Esophagus squamous epithelium (tissue), 5 donors: Measurements from ENCODE around the gene RBMS3. TPM values are rescaled to one million over a fixed set of nuclear protein-coding genes. Genes with fewer than 3 reads are reported as not detected.
"Not testable (repeated sequence)": the region's sequence is repeated elsewhere in the genome, so short reads cannot be mapped to it uniquely, and the experiment has no call there.

Experiments used
- DNase-seq: peaks from one replicate; lab custom pipeline; 2025; lab: John Stamatoyannopoulos, UW
- H3K27ac ChIP-seq, 4 donors: fragments of 200-600 bp; sonication (generic); one replicate each; pipeline ENCODE4 v1.5.1; 2016 to 2019; ENCODE audit warnings: mild to moderate bottlenecking in 1 of 4
- H3K27me3 ChIP-seq, 4 donors: fragments of 200-600 bp; sonication (generic); 1 replicate in 3 of 4; 2 replicates in 1 of 4; pipeline versions ENCODE4 v1.5.1 to v1.6.0; 2017 to 2021; ENCODE audit warnings: antibody characterized with exemption in 1 of 4
- H3K36me3 ChIP-seq, 3 donors: fragments of 200-600 bp; sonication (generic); one replicate each; pipeline ENCODE4 v1.5.1; 2016 to 2019
- H3K4me1 ChIP-seq, 3 donors: fragments of 200-600 bp; sonication (generic); one replicate each; pipeline ENCODE4 v1.5.1; 2017 to 2019
- H3K4me3 ChIP-seq, 4 donors: fragments of 200-600 bp; sonication (generic); 1 replicate in 3 of 4; 2 replicates in 1 of 4; pipeline ENCODE4 v1.5.1; 2016 to 2019; ENCODE audit warnings: mild to moderate bottlenecking in 2 of 4, moderate library complexity in 1 of 4
- H3K9me3 ChIP-seq, 3 donors: fragments of 200-600 bp; sonication (generic); one replicate each; pipeline ENCODE4 v1.5.1; 2016 to 2019
- CTCF ChIP-seq, 6 experiments: fragments of 450-650 bp in 4 of 6; fragments of 200-600 bp in 2 of 6; sonication (generic) in 2 of 6; IDR thresholded peaks; one replicate each; pipeline ENCODE4 v1.5.1; 2016 to 2019; ENCODE audit warnings: antibody characterized with exemption in 6 of 6, mild to moderate bottlenecking in 4 of 6, moderate library complexity in 4 of 6
- POLR2A ChIP-seq, 4 donors: fragments of 450-650 bp; IDR thresholded peaks; one replicate each; pipeline ENCODE4 v1.6.1; 2017; ENCODE audit warnings: antibody characterized with exemption in 4 of 4, mild to moderate bottlenecking in 4 of 4, moderate library complexity in 3 of 4
- WGBS, 2 donors: methylation state at CpG; one replicate each; pipeline ENCODE4 v1.1.5; 2018; 5-methylcytosine and 5-hydroxymethylcytosine counted together
- intact Hi-C: fragments of 100-400 bp; cut with DNase I; formaldehyde crosslinking; loops from one replicate; pipeline ENCODE4 v1.15.0; 2022
- total RNA-seq, 4 donors: library from RNA; depleted of rRNA; stranded (reverse); fragments of >200 nt; gene quantifications; one replicate each; pipeline ENCODE4 v1.1.0, GENCODE V29; 2016
- donor health status: DM: yes; HTN: yes; CAD: no.

Gene RBMS3
- total RNA-seq, 4 donors from 2014 or later = 0.57 to 35.7 (median 6.1) TPM

DNA sequence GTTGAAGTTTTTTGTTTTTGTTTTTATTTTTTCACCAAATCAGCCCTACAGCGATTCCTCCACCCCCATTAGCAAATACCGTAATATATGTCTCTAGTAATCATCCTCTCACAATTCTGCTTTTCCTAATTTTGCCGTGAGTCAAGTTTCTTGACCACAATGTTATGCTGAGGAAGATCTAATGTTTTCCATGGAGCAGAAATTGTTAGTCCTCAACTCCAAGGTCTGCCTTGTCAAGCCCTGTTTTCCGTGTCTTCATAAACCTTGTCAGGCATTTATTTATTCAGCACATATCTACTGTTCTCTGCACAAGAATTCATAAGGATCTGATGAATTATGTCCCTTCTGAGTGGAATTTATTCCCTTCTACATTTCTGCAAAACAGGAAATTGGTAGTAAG, 372.8 kb downstream of the RBMS3 start:
- TF ChIP-seq POLR2A (IDR thresholded peaks at IDR 0.05) (no peak), CTCF (IDR thresholded peaks at IDR 0.05) (no peak)
- 82 to 91% methylated on average over 4 of the region's 4 CpGs for WGBS, 2 donors
- Histone ChIP-seq H3K27ac (no peak overlapping the region), H3K27me3 (no peaks in the 10 kb centered on the region), H3K9me3 (no peaks in the 10 kb centered on the region), H3K4me3 (no peak overlapping the region), H3K4me1 (no peaks in the 10 kb centered on the region), H3K36me3 (no peaks in the 10 kb centered on the region)
- DNase-seq = no peak
- intact Hi-C loops = no loop called here

DNA sequence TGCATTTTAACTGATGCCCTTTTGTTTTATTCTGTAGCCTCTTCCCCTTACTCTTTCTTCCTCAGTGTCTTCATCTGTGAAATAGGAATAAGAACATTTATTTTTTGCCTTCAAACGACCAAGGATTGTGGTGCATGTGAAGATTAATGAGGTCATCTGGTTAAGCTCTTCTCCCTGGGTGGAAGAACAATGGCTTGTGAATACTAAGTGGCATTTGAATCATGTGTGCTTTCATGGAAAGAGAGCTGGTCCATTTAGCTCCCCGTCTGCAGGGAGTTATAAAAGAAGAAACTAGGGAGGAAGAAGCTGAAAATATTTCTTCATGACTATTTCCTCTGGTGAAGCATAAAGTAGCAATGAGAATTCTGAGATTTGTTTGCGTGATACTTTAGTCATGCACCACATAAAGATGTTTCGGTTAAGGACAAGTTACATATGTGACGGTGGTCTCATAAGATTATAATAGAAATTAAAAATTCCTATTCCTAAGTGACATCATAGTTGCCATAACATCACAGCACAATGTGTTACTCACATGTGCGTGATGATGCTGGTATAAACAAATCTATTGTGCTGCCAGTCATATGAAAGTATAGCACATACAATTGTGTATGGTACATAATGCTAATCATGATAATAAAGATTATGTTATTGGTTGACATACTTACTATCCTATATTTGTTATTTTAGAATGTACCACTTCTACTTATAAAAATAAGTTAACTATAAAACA, 374.3 kb downstream of the RBMS3 start:
- Histone ChIP-seq H3K36me3 (no peaks in the 10 kb centered on the region), H3K27me3 (no peaks in the 10 kb centered on the region), H3K4me1 (no peaks in the 10 kb centered on the region), H3K27ac (no peak overlapping the region), H3K9me3 (no peaks in the 10 kb centered on the region), H3K4me3 (no peak overlapping the region)
- TF ChIP-seq POLR2A (IDR thresholded peaks at IDR 0.05) = no peak
- no peak for TF ChIP-seq CTCF (IDR thresholded peaks at IDR 0.05)
- intact Hi-C loops = no loop called here
- WGBS, 2 donors = 68 to 76% methylated on average over 6 of the region's 6 CpGs
- no peak for DNase-seq

GRCh38 chr3:29665688-29666087, 384.8 kb downstream of the RBMS3 start:
- intact Hi-C loops = no loop called here
- peaks cover 0 to 7% (median 0%) of the 10 kb centered on the region in 3 donors for H3K4me1 ChIP-seq
- H3K4me3 ChIP-seq = no peak overlapping the region
- no peaks in the 10 kb centered on the region for H3K36me3 ChIP-seq
- H3K27ac ChIP-seq = no peak overlapping the region
- H3K27me3 ChIP-seq = no peaks in the 10 kb centered on the region
- DNase-seq = no peak
- 62 to 66% methylated on average over 3 of the region's 3 CpGs for WGBS, 2 donors
- no peaks in the 10 kb centered on the region for H3K9me3 ChIP-seq
- TF ChIP-seq POLR2A (IDR thresholded peaks at IDR 0.05) (no peak), CTCF (IDR thresholded peaks at IDR 0.05) (no peak)

DNA sequence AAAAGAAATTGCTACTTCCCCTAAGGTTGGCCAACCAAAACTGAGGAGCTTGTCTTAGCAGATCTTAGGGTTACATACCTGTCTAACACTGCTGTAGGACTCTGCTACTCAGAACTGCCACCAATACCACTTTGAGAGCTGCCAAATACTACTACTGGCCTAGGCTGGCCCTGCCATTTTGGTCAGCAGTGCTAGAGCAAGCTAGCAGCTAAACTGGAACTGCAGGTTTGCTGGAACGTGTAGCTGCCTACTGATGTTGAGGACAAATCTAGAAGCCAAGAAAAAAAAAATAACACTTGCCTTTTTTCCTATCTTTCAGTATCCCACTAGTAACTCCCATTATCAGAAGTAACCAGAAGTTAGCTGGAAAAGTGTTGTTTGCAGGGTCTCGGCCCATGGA, 387.4 kb downstream of the RBMS3 start:
- intact Hi-C loops = no loop called here
- Histone ChIP-seq H3K4me1 (peaks cover 0 to 7% (median 0%) of the 10 kb centered on the region in 3 donors), H3K27ac (no peak overlapping the region), H3K36me3 (no peaks in the 10 kb centered on the region), H3K9me3 (no peaks in the 10 kb centered on the region), H3K4me3 (no peak overlapping the region), H3K27me3 (no peaks in the 10 kb centered on the region)
- WGBS, 2 donors = 64 to 77% methylated on average over 2 of the region's 2 CpGs
- TF ChIP-seq CTCF (IDR thresholded peaks at IDR 0.05) (no peak), POLR2A (IDR thresholded peaks at IDR 0.05) (no peak)
- DNase-seq = no peak

GRCh38 chr3:29668728-29669127, 387.9 kb downstream of the RBMS3 start:
- 58 to 68% methylated on average over 2 of the region's 2 CpGs for WGBS, 2 donors
- H3K27ac ChIP-seq = no peak overlapping the region

GRCh38 chr3:29670476-29670875, 389.6 kb downstream of the RBMS3 start:
- H3K9me3 ChIP-seq, intact Hi-C loops, DNase-seq, H3K4me1 ChIP-seq, H3K36me3 ChIP-seq, H3K27ac ChIP-seq, H3K27me3 ChIP-seq, H3K4me3 ChIP-seq: not testable (repeated sequence)
- 92% methylated on average over 5 of the region's 7 CpGs; no CpG with 5 or more reads in 1 of the 2 donors for WGBS, 2 donors

More at GRCh38 chr3:29668728-29669127, 387.9 kb downstream of the RBMS3 start:
- Histone ChIP-seq H3K27me3 (no peaks in the 10 kb centered on the region), H3K36me3 (no peaks in the 10 kb centered on the region), H3K9me3 (no peaks in the 10 kb centered on the region), H3K4me1 (peaks cover 0 to 7% (median 0%) of the 10 kb centered on the region in 3 donors), H3K4me3 (no peak overlapping the region)
- DNase-seq = no peak
- intact Hi-C loops = no loop called here
- TF ChIP-seq CTCF (IDR thresholded peaks at IDR 0.05) (no peak), POLR2A (IDR thresholded peaks at IDR 0.05) (no peak)
